Keratinocyte (primary cell): ENCODE results near the gene DVL1. TPM values are rescaled to one million over a fixed set of nuclear protein-coding genes. Genes with fewer than 3 reads are reported as not detected.

Experiments used
- DNase-seq: peaks from one replicate; pipeline ENCODE4 v3.0.0-alpha.2; 2011; ENCODE audit warnings: low read depth, missing footprints, low spot score
- FAIRE-seq: peaks from 2 replicates; lab custom pipeline; 2011; peaks lifted over from hg19 to GRCh38; lab: Jason Lieb, UNC
- H2AFZ ChIP-seq: 2 replicates; pipeline ENCODE4 v1.6.0; 2012; ENCODE audit warnings: low read length, control low read depth, inconsistent platforms; ENCODE audit not compliant: control insufficient read depth
- H3K27ac ChIP-seq: 2 replicates; pipeline ENCODE4 v1.5.1; 2011; ENCODE audit warnings: low read length; ENCODE audit not compliant: control insufficient read depth, insufficient read depth
- H3K27me3 ChIP-seq: 3 replicates; pipeline ENCODE4 v1.6.0; 2011; ENCODE audit warnings: low read length; ENCODE audit not compliant: control insufficient read depth, insufficient read depth; ENCODE audit errors: extremely low read depth
- H3K36me3 ChIP-seq, 2 experiments: 2 replicates in 1 of 2; 3 replicates in 1 of 2; pipeline ENCODE4 v1.5.1; 2011; ENCODE audit warnings: low read length in 2 of 2, mild to moderate bottlenecking in 1 of 2; ENCODE audit not compliant: control insufficient read depth in 2 of 2, insufficient read depth in 2 of 2; ENCODE audit errors: extremely low read depth in 1 of 2
- H3K4me1 ChIP-seq: 3 replicates; pipeline ENCODE4 v1.5.1; 2011; ENCODE audit warnings: low read length; ENCODE audit not compliant: control insufficient read depth, insufficient read depth; ENCODE audit errors: extremely low read depth
- H3K4me2 ChIP-seq: 3 replicates; pipeline ENCODE4 v1.6.0; 2011; ENCODE audit warnings: low read depth, low read length; ENCODE audit not compliant: control insufficient read depth, insufficient read depth; ENCODE audit errors: extremely low read depth
- H3K4me3 ChIP-seq, 3 experiments: fragments of 200-600 bp in 1 of 3; sonication (generic) in 1 of 3; 2 replicates in 2 of 3; 3 replicates in 1 of 3; pipeline ENCODE4 v1.5.1; 2011 to 2016; ENCODE audit warnings: low read length in 3 of 3, mild to moderate bottlenecking in 3 of 3, control low read depth in 2 of 3, inconsistent platforms in 1 of 3, low read depth in 1 of 3, mixed read lengths in 1 of 3, mixed run types in 1 of 3, moderate library complexity in 1 of 3; ENCODE audit not compliant: control insufficient read depth in 2 of 3, insufficient read depth in 2 of 3; ENCODE audit errors: extremely low read depth in 1 of 3
- H3K79me2 ChIP-seq: 2 replicates; pipeline ENCODE4 v1.6.0; 2012; ENCODE audit warnings: low read length; ENCODE audit not compliant: control insufficient read depth, insufficient read depth
- H3K9ac ChIP-seq: 3 replicates; pipeline ENCODE4 v1.6.0; 2011; ENCODE audit warnings: low read length; ENCODE audit not compliant: control insufficient read depth, insufficient read depth; ENCODE audit errors: extremely low read depth
- H3K9me1 ChIP-seq: 3 replicates; pipeline ENCODE4 v1.6.0; 2011; ENCODE audit warnings: low read length; ENCODE audit not compliant: control insufficient read depth, insufficient read depth; ENCODE audit errors: extremely low read depth
- H3K9me3 ChIP-seq: 2 replicates; pipeline ENCODE4 v1.5.1; 2012; ENCODE audit warnings: low read depth, low read length; ENCODE audit not compliant: control insufficient read depth
- H4K20me1 ChIP-seq: 3 replicates; pipeline ENCODE4 v1.6.0; 2011; ENCODE audit warnings: low read length; ENCODE audit not compliant: control insufficient read depth, insufficient read depth; ENCODE audit errors: extremely low read depth
- CTCF ChIP-seq, 3 experiments: IDR thresholded peaks in 1 of 3; conservative IDR thresholded peaks in 1 of 3; optimal IDR thresholded peaks in 1 of 3; 2 replicates in 2 of 3; 3 replicates in 1 of 3; pipeline versions ENCODE3 to v1.5.1; 2011; ENCODE audit warnings: low read length in 3 of 3, mild to moderate bottlenecking in 3 of 3, moderate library complexity in 2 of 3, control low read depth in 1 of 3, inconsistent platforms in 1 of 3; ENCODE audit not compliant: insufficient read depth in 2 of 3; ENCODE audit errors: extremely low read depth in 1 of 3
- EZH2 ChIP-seq: IDR thresholded peaks from one replicate; pipeline ENCODE4 v1.6.1; 2012; ENCODE audit warnings: inconsistent platforms, mild to moderate bottlenecking, low read length, moderate library complexity
- dilution Hi-C: fragments of 300-500 bp; cut with MboI; formaldehyde crosslinking; loops from one replicate; pipeline ENCODE4 v1.7.0; 2020; ENCODE audit warnings: low sequenced_read_pairs; ENCODE audit not compliant: extremely low pct_ligation_motif_present
- polyA plus RNA-seq, 5 experiments: library from polyadenylated mRNA; depleted of rRNA in 3 of 5; stranded (reverse) in 3 of 5; stranded (forward) in 1 of 5; unstranded in 1 of 5; fragments of >200 nt; gene quantifications; 1 replicate in 1 of 5; 2 replicates in 3 of 5; 3 replicates in 1 of 5; pipeline versions ENCODE4 v1.2.1 to v1.2.3, GENCODE V29; 2011 to 2012; ENCODE audit warnings: missing spikeins in 2 of 5, low read depth in 1 of 5, low replicate concordance in 1 of 5

Gene DVL1
- polyA plus RNA-seq, 1 donor (not counting 4 experiments of a cell fraction or from before 2014, with no cell fraction given): 31.6 TPM

GRCh38 chr1:1325288-1326074 lies 23.7 kb downstream of the DVL1 start:
- Histone ChIP-seq H3K36me3 (peaks cover 10 to 16% of the 10 kb centered on the region in 2 experiments), H3K4me3 (peak overlapping the region; percentile 71 to 100 (median 86)), H3K4me2 (peak overlapping the region; percentile 96), H4K20me1 (no peaks in the 10 kb centered on the region), H3K9me1 (no peaks in the 10 kb centered on the region), H3K27me3 (no peaks in the 10 kb centered on the region), H3K79me2 (peaks cover 62% of the 10 kb centered on the region), H3K27ac (peak overlapping the region; percentile 76), H3K4me1 (peaks cover 18% of the 10 kb centered on the region), H3K9me3 (peaks cover 4% of the 10 kb centered on the region), H3K9ac (peak overlapping the region; percentile 80), H2AFZ (no peak overlapping the region)
- TF ChIP-seq CTCF (optimal IDR thresholded peaks at IDR 0.05 in 1 of 3, IDR thresholded peaks at IDR 0.05 in 1 of 3, conservative IDR thresholded peaks at IDR 0.05 in 1 of 3; ENCODE audit: extremely low read depth in 1 of 3, insufficient read depth in 2 of 3, low read length in 3 of 3): no peak
- no peak for TF ChIP-seq EZH2
- no peak for FAIRE-seq
- dilution Hi-C loops: no loop called here
- DNase-seq: no peak

DNA sequence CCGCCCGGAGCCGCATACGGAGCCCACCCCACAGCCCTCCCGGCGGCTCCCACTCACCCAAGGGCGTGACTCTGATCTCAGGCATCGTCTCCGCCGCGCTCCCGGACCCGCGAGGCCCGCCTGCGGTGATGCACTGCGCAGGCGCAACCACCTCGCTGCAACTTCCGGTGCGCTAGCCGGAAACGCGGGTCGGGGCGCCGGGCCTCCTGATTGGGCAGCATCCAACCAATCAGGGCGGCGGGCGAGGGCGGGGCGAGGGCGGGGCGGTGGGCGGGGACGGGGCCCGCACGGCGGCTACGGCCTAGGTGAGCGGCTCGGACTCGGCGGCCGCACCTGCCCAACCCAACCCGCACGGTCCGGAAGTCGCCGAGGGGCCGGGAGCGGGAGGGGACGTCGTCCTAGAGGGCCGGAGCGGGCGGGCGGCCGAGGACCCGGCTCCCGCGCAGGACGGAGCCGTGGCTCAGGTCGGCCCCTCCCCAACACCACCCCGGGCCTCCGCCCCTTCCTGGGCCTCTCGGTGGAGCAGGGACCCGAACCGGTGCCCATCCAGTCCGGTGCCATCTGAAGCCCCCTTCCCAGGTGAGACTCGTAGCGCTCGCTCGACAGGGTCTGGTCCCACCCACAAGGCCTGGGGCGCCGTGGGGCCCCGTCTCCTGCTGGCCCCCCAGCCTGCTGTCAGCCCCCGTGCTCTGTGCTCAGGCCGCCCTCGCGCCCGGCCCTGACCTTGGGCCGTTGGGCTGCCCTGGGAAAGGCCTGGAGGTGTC lies 24.5 kb downstream of the DVL1 start, which contains the start of the genes CPTP and INTS11:
TSS of gene CPTP (plus strand) at position 279 of the 764 bp plus-strand sequence. CDS start 2,109 bp downstream, outside the sequence.
TSS of gene INTS11 (minus strand) at position 137 of the 764 bp plus-strand sequence. CDS start at position 85, 52 bp downstream.
- peaks cover 18% of the 10 kb centered on the region in 2 experiments for H3K36me3 ChIP-seq
- dilution Hi-C loops: no loop called here
- peak within 1 kb of the TSS; percentile 88 for H3K9ac ChIP-seq

More for the DNA sequence above, 24.5 kb downstream of the DVL1 start, which contains the start of the genes CPTP and INTS11:
- H3K9me3 ChIP-seq: no peaks in the 10 kb centered on the region
- DNase-seq: peak; percentile 64
- H3K9me1 ChIP-seq: no peaks in the 10 kb centered on the region
- peak within 1 kb of the TSS; percentile 96 for H3K4me2 ChIP-seq
- no peaks in the 10 kb centered on the region for H3K27me3 ChIP-seq
- H4K20me1 ChIP-seq: peaks cover 5% of the 10 kb centered on the region
- H3K4me1 ChIP-seq: peaks cover 18% of the 10 kb centered on the region
- H3K4me3 ChIP-seq: peak within 1 kb of the TSS; percentile 77 to 100 (median 86)
- peak within 1 kb of the TSS; percentile 76 for H3K27ac ChIP-seq
- TF ChIP-seq CTCF (optimal IDR thresholded peaks at IDR 0.05 in 1 of 3, IDR thresholded peaks at IDR 0.05 in 1 of 3, conservative IDR thresholded peaks at IDR 0.05 in 1 of 3; ENCODE audit: extremely low read depth in 1 of 3, insufficient read depth in 2 of 3, low read length in 3 of 3): no peak
- TF ChIP-seq EZH2: no peak
- H2AFZ ChIP-seq: peak within 1 kb of the TSS; percentile 15
- no peak for FAIRE-seq
- H3K79me2 ChIP-seq: peaks cover 70% of the 10 kb centered on the region
